NOMO-1 treated with dmso at 0.1 percent for 144 hours (cell line): Measurements from ENCODE around the gene CATSPERZ.
"Not testable (repeated sequence)": the region's sequence is repeated elsewhere in the genome, so short reads cannot be mapped to it uniquely, and the experiment has no call there.

Experiments used
- DNase-seq: peaks from one replicate; lab custom pipeline; 2025; ENCODE audit not compliant: unreplicated experiment; lab: John Stamatoyannopoulos, UW

The CATSPERZ gene

DNA sequence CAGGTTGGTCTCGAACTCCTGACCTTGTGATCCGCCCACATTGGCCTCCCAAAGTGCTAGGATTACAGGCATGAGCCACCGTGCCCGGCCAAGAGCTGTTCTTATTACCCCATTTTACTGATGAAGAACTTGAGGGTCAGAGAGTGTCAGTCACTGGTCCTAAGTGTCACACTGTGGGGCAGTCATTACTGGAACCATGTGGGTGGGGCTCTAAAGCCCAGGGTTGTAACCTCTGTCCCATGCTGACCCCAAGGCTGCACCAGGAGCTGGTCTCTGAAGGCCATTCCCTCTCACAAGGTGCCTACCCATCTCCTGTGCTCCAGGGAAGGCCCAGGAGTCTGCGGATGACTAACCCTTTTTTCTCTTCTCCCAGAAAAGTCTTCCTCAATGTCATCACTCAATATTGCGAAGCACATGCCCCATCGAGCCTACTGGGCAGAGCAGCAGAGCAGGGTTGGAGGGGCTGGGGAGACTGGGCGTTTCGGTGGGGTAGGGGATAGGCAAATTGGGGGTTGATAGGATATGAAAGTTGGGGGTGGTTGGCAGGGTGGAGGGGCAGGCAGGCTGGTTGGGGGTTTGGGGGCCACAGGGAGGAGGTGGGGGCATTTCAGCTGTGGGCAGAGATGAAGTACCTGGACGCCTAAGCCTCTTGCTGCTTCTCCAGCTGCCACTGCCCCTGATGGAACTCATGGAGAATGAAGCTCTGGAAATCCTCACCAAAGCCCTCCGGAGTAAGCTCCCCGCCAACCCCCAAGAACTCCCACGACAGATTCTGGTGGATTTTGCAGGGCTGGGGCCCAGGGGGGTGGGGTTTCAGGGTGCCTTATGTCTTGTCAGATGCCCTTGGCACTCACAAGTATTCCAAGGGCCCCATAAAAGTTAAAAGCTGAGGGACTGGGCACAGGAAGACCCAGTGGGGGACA is 3.2 kb downstream of the CATSPERZ start:
- no peak for DNase-seq

DNA sequence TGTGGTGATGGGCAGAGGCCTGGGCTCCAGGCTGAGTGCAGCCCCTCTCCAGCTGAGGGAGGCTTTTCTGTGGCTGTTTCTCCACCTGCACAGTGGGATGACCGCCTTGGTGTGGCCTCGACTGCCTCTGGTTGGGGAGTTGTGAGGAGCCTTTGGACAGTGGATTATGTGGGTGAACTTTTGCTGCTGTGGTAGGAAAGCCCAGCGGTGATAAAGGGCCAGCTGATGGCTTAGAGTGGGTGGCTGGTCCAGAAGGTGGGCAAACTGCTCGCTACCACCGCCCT is 3.8 kb downstream of the CATSPERZ start:
- no peak for DNase-seq

DNA sequence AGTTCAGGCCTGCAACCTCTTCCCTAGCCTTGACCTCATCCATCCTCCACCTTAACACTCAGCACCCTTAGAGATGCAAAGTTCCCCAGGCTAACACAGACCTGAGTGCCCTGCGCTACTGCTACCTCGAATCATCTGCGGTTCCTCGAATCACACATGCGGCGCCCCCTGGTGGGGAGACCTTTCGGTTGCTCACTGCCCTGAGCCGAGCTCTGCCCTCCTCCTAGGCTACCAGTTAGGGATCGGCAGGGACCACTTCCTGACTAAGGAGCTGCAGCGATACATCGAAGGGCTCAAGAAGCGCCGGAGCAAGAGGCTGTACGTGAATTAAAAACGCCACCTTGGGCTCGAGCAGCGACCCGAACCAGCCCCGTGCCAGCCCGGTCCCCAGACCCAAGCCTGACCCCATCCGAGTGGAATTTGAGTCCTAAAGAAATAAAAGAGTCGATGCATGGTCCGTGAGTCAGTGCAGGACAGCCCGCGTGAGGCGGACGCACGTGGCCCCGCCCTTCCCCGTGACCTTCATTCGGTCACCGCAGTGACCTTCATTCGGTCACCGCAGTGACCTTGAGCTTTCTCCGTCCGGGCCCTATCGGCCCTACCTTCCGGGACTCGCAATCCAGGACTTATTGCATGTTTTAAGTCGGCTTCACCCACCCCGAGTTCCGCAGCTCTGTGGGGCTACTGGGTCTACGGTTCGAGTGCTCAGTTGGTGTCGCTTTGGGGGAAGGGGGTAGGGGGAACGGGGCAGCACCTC is 4.3 kb downstream of the CATSPERZ start:
- peak; percentile 87 for DNase-seq

DNA sequence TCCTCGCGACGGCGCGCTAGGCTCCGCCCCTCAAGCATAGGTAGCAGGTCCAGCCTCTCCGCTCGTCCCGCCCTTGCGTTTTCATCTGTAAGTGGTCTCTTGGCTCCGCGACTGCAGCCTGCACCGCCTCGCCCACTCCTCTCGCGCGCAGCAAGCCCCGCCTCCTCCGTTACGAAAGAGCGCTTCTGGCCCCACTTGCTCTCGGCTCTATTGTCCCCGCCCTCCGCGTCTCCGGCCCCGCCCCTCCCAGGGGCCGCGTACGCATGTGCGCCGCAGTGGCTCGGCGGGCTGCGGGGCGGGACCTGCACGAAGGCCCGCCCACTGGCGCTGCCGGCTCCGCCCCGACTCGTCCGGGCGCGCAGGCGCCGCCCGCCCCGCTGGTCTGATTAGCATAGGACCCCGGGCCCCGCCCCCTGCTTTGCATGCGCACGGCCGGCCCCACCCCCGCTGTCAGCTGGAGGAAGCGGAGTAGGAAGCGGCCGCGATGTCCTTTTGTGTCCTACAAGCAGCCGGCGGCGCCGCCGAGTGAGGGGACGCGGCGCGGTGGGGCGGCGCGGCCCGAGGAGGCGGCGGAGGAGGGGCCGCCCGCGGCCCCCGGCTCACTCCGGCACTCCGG is 5.0 kb downstream of the CATSPERZ start, which contains the start of gene ESRRA:
Gene ESRRA (plus strand): TSS at position 450 of the 616 bp plus-strand sequence. CDS start 1,656 bp downstream, outside the sequence.
- peak; percentile 99 for DNase-seq

DNA sequence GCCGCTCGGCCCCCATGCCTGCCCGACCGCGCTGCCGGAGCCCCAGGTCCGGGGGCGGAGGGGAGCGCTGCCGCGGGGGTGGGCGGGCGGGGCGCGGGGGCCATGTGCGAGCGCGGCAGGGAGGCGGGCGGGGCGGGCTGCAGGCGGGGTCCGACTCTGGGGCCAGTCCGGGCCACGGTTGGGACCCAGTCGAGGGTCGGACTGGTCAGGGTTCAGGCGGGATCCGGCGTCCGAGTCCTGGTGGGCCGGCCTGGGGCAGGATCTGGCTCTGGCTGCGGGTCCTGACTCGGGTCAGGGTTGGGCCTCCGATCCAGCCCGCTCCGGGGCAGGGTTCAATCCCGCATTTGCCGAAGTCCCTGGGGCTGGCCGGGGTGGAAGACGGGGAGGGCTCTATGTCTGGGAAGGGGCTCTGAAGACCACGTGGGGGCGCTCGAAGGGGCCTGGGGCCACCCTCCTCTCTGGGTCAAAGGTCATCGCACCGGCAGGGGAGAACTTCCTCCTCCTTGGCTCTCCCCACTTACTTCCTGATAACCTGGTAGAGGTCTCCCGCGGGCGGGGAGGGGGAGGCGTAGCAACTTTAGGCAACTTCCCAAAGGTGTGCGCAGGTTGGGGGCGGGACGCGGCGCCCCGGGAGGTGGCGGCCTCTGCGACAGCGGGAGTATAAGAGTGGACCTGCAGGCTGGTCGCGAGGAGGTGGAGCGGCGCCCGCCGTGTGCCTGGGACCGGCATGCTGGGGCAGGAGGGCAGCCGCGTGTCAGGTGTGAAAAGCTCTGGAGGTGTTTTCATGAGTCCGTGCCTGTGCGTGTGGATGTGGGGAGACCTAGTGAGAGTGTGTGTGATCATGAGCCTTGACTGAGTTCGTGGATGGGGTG is 5.8 kb downstream of the CATSPERZ start:
- DNase-seq, result peak; percentile 69

DNA sequence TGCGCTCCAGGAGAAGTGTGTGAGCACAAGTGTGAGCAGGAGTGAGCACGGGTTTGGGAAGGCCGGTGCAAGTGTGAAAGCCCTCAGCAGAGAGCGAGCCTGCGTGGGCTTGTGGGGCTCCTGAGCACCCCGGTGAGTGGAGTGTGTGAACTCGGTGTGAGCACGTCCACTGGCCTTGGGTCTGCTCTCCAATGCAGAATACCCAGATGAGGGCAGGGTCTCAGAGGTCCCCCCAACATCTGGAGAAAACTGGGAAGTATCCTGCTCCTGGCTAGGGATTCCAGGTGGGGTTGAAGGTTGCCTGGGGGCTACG is 6.4 kb downstream of the CATSPERZ start:
- no peak for DNase-seq

DNA sequence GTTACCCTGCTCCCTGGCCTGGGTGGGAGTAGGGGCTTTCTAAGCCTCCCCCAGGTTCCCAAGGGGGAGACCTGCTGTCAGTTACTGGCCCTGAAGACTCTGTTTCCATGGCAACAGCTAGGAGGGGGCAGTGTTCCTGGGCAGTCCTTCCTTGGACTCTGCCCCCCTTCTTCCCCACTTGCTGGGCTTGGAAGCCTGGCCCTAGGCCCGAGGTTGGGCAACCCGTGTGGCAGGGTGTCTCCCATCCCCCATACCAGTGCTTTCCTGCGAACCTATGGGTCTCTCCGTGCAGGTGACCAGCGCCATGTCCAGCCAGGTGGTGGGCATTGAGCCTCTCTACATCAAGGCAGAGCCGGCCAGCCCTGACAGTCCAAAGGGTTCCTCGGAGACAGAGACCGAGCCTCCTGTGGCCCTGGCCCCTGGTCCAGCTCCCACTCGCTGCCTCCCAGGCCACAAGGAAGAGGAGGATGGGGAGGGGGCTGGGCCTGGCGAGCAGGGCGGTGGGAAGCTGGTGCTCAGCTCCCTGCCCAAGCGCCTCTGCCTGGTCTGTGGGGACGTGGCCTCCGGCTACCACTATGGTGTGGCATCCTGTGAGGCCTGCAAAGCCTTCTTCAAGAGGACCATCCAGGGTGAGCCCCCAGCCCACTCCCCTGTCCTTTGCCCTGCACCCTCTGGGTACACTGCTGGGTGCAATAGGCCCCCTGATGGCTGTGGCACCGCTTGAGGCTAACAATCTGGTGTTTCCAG is 6.9 kb downstream of the CATSPERZ start:
- no peak for DNase-seq

DNA sequence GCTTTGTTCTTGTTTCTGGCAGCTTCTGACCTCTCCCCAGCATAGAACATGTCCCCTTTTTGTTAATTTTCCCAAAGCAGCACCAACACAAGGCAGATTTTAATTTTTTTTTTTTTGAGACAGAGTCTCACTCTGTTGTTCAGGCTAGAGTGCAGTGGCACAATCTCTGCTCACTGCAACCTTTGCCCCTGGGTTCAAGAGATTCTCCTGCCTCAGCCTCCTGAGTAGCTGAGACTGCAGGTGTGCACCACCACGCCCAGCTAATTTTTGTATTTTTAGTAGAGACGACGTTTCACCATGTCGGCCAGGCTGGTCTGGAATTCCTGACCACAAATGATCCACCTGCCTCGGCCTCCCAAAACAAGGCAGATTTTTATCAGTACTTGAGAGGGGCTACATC is 7.6 kb downstream of the CATSPERZ start:
- DNase-seq, result not testable (repeated sequence)

DNA sequence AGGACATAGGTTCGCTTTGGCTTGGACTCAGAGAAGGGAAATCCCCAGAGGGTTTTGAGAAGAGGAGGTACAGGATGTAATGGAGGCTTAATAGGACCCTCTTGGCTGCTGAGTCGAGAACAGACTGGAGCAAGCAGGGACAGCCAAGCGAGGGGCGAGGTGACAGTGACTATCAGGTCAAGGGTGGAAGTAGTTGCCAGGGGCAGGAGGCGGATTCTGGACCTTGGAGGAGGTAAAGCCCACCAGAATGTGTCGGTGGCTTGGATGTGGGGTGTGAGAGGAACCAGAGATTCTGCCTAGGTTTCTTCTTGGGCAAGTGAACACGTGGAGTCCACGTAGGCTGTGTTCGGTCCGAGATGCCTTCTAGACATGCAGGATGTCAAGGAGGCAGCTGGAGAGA is 12.8 kb downstream of the CATSPERZ start:
- no peak for DNase-seq

DNA sequence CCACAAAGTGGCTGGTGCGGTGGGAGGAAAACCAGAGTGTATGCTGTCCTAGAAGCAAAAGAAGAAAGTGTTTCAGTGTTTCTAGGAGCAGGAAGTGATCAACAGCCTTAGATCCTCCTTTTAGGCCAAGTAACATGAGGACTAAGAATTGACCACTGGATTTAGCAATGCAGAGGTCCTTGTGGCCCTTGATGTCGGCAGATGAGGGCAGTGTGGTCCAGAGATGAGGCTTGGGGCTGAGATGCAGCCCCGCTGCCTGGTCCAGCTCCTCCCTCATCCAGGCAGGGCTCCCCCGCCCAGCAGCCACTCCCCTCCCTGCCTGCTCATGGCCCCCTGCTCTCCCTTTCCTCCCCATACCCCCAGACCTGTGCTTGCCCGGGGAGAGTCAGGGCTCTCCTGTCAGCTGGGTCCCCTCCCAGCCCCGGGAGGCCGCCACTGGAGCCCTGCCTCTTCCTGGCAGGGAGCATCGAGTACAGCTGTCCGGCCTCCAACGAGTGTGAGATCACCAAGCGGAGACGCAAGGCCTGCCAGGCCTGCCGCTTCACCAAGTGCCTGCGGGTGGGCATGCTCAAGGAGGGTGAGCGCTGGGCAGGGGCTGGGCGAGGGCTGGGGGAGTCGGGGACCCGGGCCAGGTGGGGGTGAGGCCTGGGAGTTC is 13.5 kb downstream of the CATSPERZ start:
- DNase-seq, result no peak

DNA sequence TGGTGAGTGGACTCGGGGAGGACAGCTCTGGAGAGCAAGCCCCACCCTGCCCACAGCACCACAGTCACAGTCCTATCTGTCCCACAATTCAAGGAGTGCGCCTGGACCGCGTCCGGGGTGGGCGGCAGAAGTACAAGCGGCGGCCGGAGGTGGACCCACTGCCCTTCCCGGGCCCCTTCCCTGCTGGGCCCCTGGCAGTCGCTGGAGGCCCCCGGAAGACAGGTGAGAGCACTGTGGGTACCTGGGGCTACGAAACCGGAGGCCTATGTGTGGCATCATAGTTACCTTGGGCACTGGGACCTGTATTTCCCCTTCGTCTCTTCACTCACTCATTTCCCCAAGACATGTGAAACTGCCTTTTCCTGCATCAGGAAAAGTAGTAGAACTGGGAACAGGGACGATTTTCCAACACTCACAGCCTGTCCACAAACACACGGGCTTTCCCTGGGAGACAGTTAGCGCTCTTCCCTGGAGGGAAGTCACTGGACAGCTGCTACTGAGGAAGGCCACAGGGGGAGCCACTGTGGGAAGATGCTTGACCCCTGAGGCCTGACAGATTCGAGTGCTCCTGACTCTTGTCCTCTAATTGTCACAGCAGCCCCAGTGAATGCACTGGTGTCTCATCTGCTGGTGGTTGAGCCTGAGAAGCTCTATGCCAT is 14.1 kb downstream of the CATSPERZ start:
- DNase-seq, result no peak

DNA sequence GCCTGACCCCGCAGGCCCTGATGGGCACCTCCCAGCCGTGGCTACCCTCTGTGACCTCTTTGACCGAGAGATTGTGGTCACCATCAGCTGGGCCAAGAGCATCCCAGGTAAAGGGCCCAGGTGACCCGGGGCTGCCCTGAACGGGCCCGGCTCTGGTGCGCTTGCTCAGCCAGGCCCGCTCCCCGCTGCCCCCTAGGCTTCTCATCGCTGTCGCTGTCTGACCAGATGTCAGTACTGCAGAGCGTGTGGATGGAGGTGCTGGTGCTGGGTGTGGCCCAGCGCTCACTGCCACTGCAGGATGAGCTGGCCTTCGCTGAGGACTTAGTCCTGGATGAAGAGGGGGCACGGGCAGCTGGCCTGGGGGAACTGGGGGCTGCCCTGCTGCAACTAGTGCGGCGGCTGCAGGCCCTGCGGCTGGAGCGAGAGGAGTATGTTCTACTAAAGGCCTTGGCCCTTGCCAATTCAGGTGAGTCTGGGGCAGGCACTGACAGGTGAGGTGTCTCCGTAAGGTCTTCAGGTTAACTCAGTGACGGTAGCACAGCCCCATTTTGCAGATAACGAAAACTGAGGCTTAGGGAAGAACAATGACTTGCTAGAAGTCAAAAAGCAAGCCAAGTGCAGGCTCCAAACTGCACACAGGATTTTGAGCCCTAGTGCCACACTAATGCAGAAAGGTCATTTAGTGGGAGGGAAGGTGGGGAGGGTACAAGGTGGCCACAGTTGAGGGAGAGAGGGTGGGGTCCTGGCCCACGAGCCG is 14.8 kb downstream of the CATSPERZ start:
- DNase-seq, result no peak

DNA sequence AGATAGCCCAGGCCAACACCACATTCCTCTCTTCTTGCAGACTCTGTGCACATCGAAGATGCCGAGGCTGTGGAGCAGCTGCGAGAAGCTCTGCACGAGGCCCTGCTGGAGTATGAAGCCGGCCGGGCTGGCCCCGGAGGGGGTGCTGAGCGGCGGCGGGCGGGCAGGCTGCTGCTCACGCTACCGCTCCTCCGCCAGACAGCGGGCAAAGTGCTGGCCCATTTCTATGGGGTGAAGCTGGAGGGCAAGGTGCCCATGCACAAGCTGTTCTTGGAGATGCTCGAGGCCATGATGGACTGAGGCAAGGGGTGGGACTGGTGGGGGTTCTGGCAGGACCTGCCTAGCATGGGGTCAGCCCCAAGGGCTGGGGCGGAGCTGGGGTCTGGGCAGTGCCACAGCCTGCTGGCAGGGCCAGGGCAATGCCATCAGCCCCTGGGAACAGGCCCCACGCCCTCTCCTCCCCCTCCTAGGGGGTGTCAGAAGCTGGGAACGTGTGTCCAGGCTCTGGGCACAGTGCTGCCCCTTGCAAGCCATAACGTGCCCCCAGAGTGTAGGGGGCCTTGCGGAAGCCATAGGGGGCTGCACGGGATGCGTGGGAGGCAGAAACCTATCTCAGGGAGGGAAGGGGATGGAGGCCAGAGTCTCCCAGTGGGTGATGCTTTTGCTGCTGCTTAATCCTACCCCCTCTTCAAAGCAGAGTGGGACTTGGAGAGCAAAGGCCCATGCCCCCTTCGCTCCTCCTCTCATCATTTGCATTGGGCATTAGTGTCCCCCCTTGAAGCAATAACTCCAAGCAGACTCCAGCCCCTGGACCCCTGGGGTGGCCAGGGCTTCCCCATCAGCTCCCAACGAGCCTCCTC is 15.7 kb downstream of the CATSPERZ start:
- not testable (repeated sequence) for DNase-seq

DNA sequence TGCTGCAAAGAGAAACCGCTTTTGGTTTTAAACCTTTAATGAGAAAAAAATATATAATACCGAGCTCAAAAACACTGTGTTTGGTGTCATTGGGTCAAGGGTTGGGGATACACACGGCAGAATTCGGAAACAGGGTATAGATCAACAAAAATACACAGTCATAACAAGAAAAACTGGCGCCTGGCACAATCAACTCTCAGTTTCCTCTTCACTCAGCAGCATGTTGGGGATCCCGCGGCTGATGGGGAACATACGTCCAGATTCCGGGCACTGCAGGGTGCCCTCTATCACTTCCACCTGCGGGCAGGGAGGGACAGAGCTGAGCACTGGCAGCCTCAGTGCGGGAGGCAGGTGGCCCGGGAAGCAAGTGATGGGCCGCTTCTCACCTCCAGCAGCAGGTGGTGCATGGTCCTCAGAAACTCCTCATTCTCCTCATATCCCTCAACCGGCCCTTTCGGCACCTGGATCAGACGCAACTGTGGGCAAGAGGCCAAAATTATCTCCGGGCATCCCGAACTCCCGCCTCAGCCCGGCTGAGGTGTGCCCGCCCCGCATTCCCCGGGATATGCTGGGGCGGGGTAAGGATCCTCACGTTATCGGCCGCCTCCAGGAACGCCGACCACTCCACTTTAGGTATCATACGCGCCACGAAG is 16.6 kb downstream of the CATSPERZ start:
- DNase-seq, result no peak

DNA sequence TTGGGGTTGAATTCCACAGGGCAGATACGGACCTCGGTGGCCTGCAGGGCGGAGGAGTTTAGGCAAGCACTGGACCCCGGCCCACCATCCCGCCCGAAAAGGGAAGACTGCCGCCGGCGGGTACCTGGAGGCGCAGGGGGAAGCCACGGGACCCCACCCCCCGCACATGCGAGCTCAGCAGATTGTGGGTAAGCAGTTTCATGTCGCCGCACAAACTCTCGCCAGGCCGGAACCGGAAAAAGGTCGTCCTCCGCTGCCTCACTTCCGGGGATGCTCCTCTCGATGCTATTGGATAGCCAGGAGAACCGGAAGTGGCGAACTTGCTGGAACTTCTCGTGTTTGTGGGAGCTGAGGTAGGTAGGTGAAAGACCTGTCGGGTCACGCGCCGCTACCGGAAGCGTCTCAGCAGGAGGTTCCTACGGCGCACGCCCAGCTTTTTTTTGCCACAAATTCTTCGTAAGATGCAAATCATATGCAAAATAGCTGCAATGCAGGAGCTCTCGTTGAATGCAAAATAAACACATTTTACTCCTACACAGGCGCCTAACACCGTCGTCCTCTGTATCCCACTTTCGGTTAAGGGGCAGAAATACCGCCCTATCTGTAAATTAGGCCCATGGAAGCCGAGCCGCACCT is 17.3 kb downstream of the CATSPERZ start, which contains the start of gene TRMT112:
Gene TRMT112 (minus strand): TSS at position 235 of the 636 bp plus-strand sequence. CDS start 33 bp downstream, at position 202.
- peak; percentile 95 for DNase-seq

DNA sequence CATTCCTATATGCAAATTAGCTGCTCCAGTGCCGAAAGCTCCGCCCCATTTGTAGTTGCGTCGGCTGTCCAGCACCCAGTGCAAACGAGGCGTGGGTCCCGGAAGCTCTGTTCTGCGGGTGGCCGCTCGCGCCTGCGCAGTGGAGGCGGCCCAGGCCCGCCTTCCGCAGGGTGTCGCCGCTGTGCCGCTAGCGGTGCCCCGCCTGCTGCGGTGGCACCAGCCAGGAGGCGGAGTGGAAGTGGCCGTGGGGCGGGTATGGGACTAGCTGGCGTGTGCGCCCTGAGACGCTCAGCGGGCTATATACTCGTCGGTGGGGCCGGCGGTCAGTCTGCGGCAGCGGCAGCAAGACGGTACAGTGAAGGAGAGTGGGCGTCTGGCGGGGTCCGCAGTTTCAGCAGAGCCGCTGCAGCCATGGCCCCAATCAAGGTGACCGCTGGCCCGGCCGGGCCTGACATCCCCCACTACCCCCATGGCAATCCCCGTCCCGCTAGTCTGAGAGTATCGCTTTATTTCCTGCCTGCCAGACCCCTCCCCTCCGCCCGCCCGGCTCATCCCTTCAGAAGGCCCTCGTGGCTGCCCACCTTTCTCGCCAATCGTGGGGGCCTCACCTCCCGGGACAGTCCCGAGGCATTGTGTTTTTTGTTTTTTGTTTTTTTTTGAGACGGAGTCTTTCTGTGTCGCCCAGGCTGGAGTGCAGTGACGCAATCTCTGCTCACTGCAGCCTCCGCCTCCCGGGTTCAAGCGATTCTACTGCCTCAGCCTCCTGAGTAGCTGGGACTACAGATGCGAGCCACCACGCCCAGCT is 18.0 kb downstream of the CATSPERZ start, which contains the start of gene PRDX5:
Gene PRDX5 (plus strand): TSS at position 161 of the 805 bp plus-strand sequence. CDS start 95 bp downstream, at position 256.
- DNase-seq, result peak; percentile 97
